ENCODE measurements around the gene WSCD2.

Gene WSCD2

GRCh38 chr12:108109954-108110353 lies 19.1 kb upstream of the WSCD2 start:
- no peak for DNase-seq

- DNase-seq, result no peak
Observed at GRCh38 chr12:108110844-108111243, 18.2 kb upstream of the WSCD2 start.

- no peak for DNase-seq
Observed at GRCh38 chr12:108112832-108113556, 16.1 kb upstream of the WSCD2 start.

GRCh38 chr12:108115123-108116121 lies 13.7 kb upstream of the WSCD2 start:
- DNase-seq, result no peak

- DNase-seq, result no peak
Observed at GRCh38 chr12:108116254-108116653, 12.8 kb upstream of the WSCD2 start.

GRCh38 chr12:108116699-108117098 lies 12.4 kb upstream of the WSCD2 start:
- DNase-seq, result no peak

GRCh38 chr12:108117163-108117849 lies 11.8 kb upstream of the WSCD2 start:
- no peak for DNase-seq

- DNase-seq, result no peak
Observed at GRCh38 chr12:108117902-108118301, 11.2 kb upstream of the WSCD2 start.

- DNase-seq, result no peak
Observed at GRCh38 chr12:108119126-108119973, 9.7 kb upstream of the WSCD2 start.

- no peak for DNase-seq
Observed at GRCh38 chr12:108119974-108120862, 8.9 kb upstream of the WSCD2 start.

GRCh38 chr12:108120863-108121165 lies 8.3 kb upstream of the WSCD2 start:
- no peak for DNase-seq

- no peak for DNase-seq
Observed at GRCh38 chr12:108121320-108121719, 7.8 kb upstream of the WSCD2 start.

GRCh38 chr12:108121728-108122471 lies 7.2 kb upstream of the WSCD2 start:
- no peak for DNase-seq

GRCh38 chr12:108122644-108123043 lies 6.4 kb upstream of the WSCD2 start:
- no peak for DNase-seq

GRCh38 chr12:108123402-108123801 lies 5.7 kb upstream of the WSCD2 start:
- DNase-seq, result no peak

- no peak for DNase-seq
Observed at GRCh38 chr12:108125073-108125472, 4.0 kb upstream of the WSCD2 start.

GRCh38 chr12:108126212-108126611 lies 2.9 kb upstream of the WSCD2 start:
- DNase-seq, result no peak

- DNase-seq, result no peak
Observed at GRCh38 chr12:108126990-108127501, 2.0 kb upstream of the WSCD2 start.

- no peak for DNase-seq
Observed at GRCh38 chr12:108127654-108128053, 1.4 kb upstream of the WSCD2 start.

- DNase-seq, result no peak
Observed at GRCh38 chr12:108128221-108129016, 669 bp upstream of the WSCD2 start.
